HEK293 (cell line): ENCODE data around the gene PRUNE2.

Experiments used
- CTCF ChIA-PET: fragments of 350-600 bp; formaldehyde crosslinking; extraction: SDS; loops from one replicate; lab custom pipeline; 2021; ENCODE audit warnings: antibody characterized with exemption; lab: Yijun Ruan, JAX
- POLR2A ChIA-PET: fragments of 300-600 bp; formaldehyde crosslinking; extraction: SDS; loops from one replicate; lab custom pipeline; 2020; ENCODE audit warnings: antibody characterized with exemption, inconsistent platforms; lab: Yijun Ruan, JAX
- H3K27ac ChIP-seq: fragments of 200-500 bp; sonication (Bioruptor generic); 2 replicates; pipeline ENCODE4 v1.5.1; 2014; ENCODE audit warnings: low read depth, low read length, control low read depth, inconsistent platforms; ENCODE audit errors: extremely low read depth
- H3K36me3 ChIP-seq, 2 experiments: fragments of 200-500 bp in 1 of 2; sonication (Bioruptor generic) in 1 of 2; 1 replicate in 1 of 2; 2 replicates in 1 of 2; pipeline ENCODE4 v1.5.1; 2014 to 2017; ENCODE audit warnings: inconsistent platforms in 2 of 2, low read length in 2 of 2; ENCODE audit not compliant: control insufficient read depth in 2 of 2, insufficient read depth in 1 of 2
- H3K4me1 ChIP-seq: fragments of 200-500 bp; sonication (Bioruptor generic); 2 replicates; pipeline ENCODE4 v1.5.1; 2014; ENCODE audit warnings: mild to moderate bottlenecking, low read length, inconsistent platforms; ENCODE audit not compliant: control insufficient read depth, insufficient read depth
- H3K4me3 ChIP-seq: 2 replicates; pipeline ENCODE4 v1.5.1; 2011; ENCODE audit warnings: low read depth, mild to moderate bottlenecking, control low read depth, low read length, moderate library complexity
- H3K9me3 ChIP-seq: fragments of 200-500 bp; sonication (Bioruptor generic); 2 replicates; pipeline ENCODE4 v1.5.1; 2014; ENCODE audit warnings: low read depth, low read length, inconsistent platforms; ENCODE audit not compliant: control insufficient read depth, insufficient read depth
- INSM2 ChIP-seq: fragments of 450-650 bp; formaldehyde crosslinking; IDR thresholded peaks from 2 replicates; pipeline ENCODE4 v1.5.1; 2016; ENCODE audit warnings: missing biosample characterization, missing genetic modification characterization
- MZF1 ChIP-seq: fragments of 450-650 bp; formaldehyde crosslinking; IDR thresholded peaks from 2 replicates; pipeline ENCODE4 v1.5.1; 2017; ENCODE audit warnings: missing biosample characterization, missing genetic modification characterization, borderline replicate concordance
- PATZ1 ChIP-seq: fragments of 450-650 bp; formaldehyde crosslinking; IDR thresholded peaks from 2 replicates; pipeline ENCODE4 v1.5.1; 2016; ENCODE audit warnings: missing biosample characterization, missing genetic modification characterization
- SCRT1 ChIP-seq: fragments of 450-650 bp; formaldehyde crosslinking; IDR thresholded peaks from 2 replicates; pipeline ENCODE4 v1.5.1; 2016; ENCODE audit warnings: missing biosample characterization, missing genetic modification characterization, borderline replicate concordance
- ZBTB1 ChIP-seq: fragments of 450-650 bp; formaldehyde crosslinking; IDR thresholded peaks from 2 replicates; pipeline ENCODE4 v1.5.1; 2016; ENCODE audit warnings: missing biosample characterization, missing genetic modification characterization
- ZNF112 ChIP-seq: fragments of 450-650 bp; formaldehyde crosslinking; IDR thresholded peaks from 2 replicates; pipeline ENCODE4 v1.5.0; 2017; ENCODE audit warnings: missing biosample characterization, missing genetic modification characterization
- ZNF16 ChIP-seq: fragments of 450-650 bp; formaldehyde crosslinking; IDR thresholded peaks from 2 replicates; pipeline ENCODE4 v1.5.1; 2016; ENCODE audit warnings: low read depth, missing biosample characterization, missing genetic modification characterization
- ZNF2 ChIP-seq: fragments of 450-650 bp; formaldehyde crosslinking; IDR thresholded peaks from 2 replicates; pipeline ENCODE4 v1.5.1; 2016; ENCODE audit warnings: missing biosample characterization, missing genetic modification characterization
- ZNF394 ChIP-seq: fragments of 450-650 bp; formaldehyde crosslinking; IDR thresholded peaks from 2 replicates; pipeline ENCODE4 v1.5.1; 2016; ENCODE audit warnings: missing biosample characterization, missing genetic modification characterization, mild to moderate bottlenecking, moderate library complexity, borderline replicate concordance
- ZNF626 ChIP-seq: fragments of 450-650 bp; sonication (Bioruptor Pico); formaldehyde crosslinking; IDR thresholded peaks from 2 replicates; pipeline ENCODE4 v1.5.1; 2018; ENCODE audit warnings: missing biosample characterization, missing genetic modification characterization, inconsistent platforms
- ZNF654 ChIP-seq: fragments of 450-650 bp; formaldehyde crosslinking; IDR thresholded peaks from 2 replicates; pipeline ENCODE4 v1.5.1; 2016; ENCODE audit warnings: low read depth, missing biosample characterization, missing genetic modification characterization
- ZNF660 ChIP-seq: fragments of 450-650 bp; IDR thresholded peaks from 2 replicates; pipeline ENCODE4 v1.5.1; 2018; ENCODE audit warnings: missing biosample characterization, mild to moderate bottlenecking, missing genetic modification characterization
- ZNF670 ChIP-seq: fragments of 450-650 bp; formaldehyde crosslinking; IDR thresholded peaks from 2 replicates; pipeline ENCODE4 v1.5.1; 2016; ENCODE audit warnings: missing biosample characterization, missing genetic modification characterization, low read depth
- ZNF837 ChIP-seq: fragments of 450-650 bp; formaldehyde crosslinking; IDR thresholded peaks from 2 replicates; pipeline ENCODE4 v1.5.1; 2016; ENCODE audit warnings: missing biosample characterization, missing genetic modification characterization
- ZNF843 ChIP-seq: fragments of 450-650 bp; formaldehyde crosslinking; IDR thresholded peaks from 2 replicates; pipeline ENCODE4 v1.5.1; 2016; ENCODE audit warnings: missing biosample characterization, missing genetic modification characterization
- ZSCAN30 ChIP-seq: fragments of 450-650 bp; IDR thresholded peaks from 2 replicates; pipeline ENCODE4 v1.5.1; 2018; ENCODE audit warnings: missing biosample characterization, mild to moderate bottlenecking, missing genetic modification characterization, moderate library complexity
- TF ChIP-seq, protein P1 (sequence below): fragments of 450-650 bp; formaldehyde crosslinking; IDR thresholded peaks from 2 replicates; pipeline ENCODE4 v1.5.1; 2017; ENCODE audit warnings: missing biosample characterization, missing genetic modification characterization
- TF ChIP-seq, protein P2 (sequence below): fragments of 450-650 bp; formaldehyde crosslinking; IDR thresholded peaks from 2 replicates; pipeline ENCODE4 v1.5.1; 2016; ENCODE audit warnings: missing biosample characterization, missing genetic modification characterization
- TF ChIP-seq, protein P3 (sequence below): fragments of 450-650 bp; formaldehyde crosslinking; IDR thresholded peaks from 2 replicates; pipeline ENCODE4 v1.5.1; 2016; ENCODE audit warnings: missing biosample characterization, missing genetic modification characterization
- TF ChIP-seq, protein P4 (sequence below): fragments of 450-650 bp; formaldehyde crosslinking; IDR thresholded peaks from 2 replicates; pipeline ENCODE4 v1.5.1; 2016; ENCODE audit warnings: missing biosample characterization, missing genetic modification characterization

PRUNE2 gene

GRCh38 chr9:76810377-76810957 lies 95.4 kb downstream of the PRUNE2 start:
- H3K4me1 ChIP-seq, result no peaks in the 10 kb centered on the region
- H3K4me3 ChIP-seq, result no peak overlapping the region
- CTCF ChIA-PET, result interaction anchor here (0.5 to 9.1 kb wide), 32 partner anchors 9 to 361 kb away, joined by 3 to 92 read pairs (median 4); no protein-coding TSS in a partner anchor
- H3K27ac ChIP-seq, result no peak overlapping the region
- no peaks in the 10 kb centered on the region for H3K9me3 ChIP-seq
- H3K36me3 ChIP-seq, result no peaks in the 10 kb centered on the region
- POLR2A ChIA-PET, result no interaction called here
- TF ChIP-seq ZNF626, result no peak
- TF ChIP-seq INSM2, result no peak
- TF ChIP-seq, protein P1, sequence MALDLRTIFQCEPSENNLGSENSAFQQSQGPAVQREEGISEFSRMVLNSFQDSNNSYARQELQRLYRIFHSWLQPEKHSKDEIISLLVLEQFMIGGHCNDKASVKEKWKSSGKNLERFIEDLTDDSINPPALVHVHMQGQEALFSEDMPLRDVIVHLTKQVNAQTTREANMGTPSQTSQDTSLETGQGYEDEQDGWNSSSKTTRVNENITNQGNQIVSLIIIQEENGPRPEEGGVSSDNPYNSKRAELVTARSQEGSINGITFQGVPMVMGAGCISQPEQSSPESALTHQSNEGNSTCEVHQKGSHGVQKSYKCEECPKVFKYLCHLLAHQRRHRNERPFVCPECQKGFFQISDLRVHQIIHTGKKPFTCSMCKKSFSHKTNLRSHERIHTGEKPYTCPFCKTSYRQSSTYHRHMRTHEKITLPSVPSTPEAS (tag by site-specific recombination), result no peak
- TF ChIP-seq SCRT1 (tag by site-specific recombination), result 0 out of 2 replicates have a peak, but pooled peaks have one; percentile 9
- TF ChIP-seq ZNF2 (tag by site-specific recombination), result 0 out of 2 replicates have a peak, but pooled peaks have one; percentile 51
- TF ChIP-seq PATZ1, result no peak
- no peak for TF ChIP-seq ZNF394 (tag by site-specific recombination)
- 0 out of 2 replicates have a peak, but pooled peaks have one; percentile 23 for TF ChIP-seq ZNF660 (tag by site-specific recombination)
- TF ChIP-seq, protein P2, sequence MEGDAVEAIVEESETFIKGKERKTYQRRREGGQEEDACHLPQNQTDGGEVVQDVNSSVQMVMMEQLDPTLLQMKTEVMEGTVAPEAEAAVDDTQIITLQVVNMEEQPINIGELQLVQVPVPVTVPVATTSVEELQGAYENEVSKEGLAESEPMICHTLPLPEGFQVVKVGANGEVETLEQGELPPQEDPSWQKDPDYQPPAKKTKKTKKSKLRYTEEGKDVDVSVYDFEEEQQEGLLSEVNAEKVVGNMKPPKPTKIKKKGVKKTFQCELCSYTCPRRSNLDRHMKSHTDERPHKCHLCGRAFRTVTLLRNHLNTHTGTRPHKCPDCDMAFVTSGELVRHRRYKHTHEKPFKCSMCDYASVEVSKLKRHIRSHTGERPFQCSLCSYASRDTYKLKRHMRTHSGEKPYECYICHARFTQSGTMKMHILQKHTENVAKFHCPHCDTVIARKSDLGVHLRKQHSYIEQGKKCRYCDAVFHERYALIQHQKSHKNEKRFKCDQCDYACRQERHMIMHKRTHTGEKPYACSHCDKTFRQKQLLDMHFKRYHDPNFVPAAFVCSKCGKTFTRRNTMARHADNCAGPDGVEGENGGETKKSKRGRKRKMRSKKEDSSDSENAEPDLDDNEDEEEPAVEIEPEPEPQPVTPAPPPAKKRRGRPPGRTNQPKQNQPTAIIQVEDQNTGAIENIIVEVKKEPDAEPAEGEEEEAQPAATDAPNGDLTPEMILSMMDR (tag by site-specific recombination), result peak; percentile 33; the same call in 1 of the 2 replicates
- TF ChIP-seq ZNF654 (tag by site-specific recombination), result peak; percentile 92
- TF ChIP-seq ZBTB1 (tag by site-specific recombination), result no peak
- 0 out of 2 replicates have a peak, but pooled peaks have one; percentile 12 for TF ChIP-seq ZSCAN30 (tag by site-specific recombination)
- TF ChIP-seq, all 188 proteins: peak for 6

DNA sequence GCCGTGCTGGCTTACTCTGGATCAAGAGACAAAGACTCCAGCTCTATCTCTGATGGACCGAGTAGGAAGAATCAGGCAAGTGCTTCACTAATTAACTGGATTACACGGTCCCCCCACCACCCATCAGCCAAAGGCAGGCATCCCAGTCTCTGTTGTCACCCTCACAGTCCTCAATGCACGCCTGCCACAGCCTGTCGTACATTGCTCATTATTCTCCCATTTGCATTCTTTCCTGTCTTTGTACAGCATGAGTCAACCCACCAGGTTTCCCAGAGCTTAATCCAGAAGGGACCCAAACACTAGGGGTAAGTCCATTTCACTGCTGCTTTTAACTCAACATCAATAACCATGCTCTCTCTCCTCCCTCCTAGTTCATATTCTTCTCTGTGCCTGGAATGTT lies 97.3 kb downstream of the PRUNE2 start:
- Histone ChIP-seq H3K36me3 (no peaks in the 10 kb centered on the region), H3K27ac (no peak overlapping the region), H3K4me1 (no peaks in the 10 kb centered on the region), H3K9me3 (no peaks in the 10 kb centered on the region), H3K4me3 (no peak overlapping the region)
- ChIA-PET CTCF (interaction anchor here (0.6 to 9.1 kb wide), 9 partner anchors 114 to 354 kb away, joined by 3 to 92 read pairs (median 6); no protein-coding TSS in a partner anchor), POLR2A (no interaction called here)
- TF ChIP-seq ZNF626 (no peak), MZF1 (tag by site-specific recombination) (no peak), ZNF112 (tag by site-specific recombination) (no peak), ZNF837 (tag by site-specific recombination) (no peak), ZNF670 (tag by site-specific recombination) (no peak), ZNF16 (tag by site-specific recombination) (no peak), ZNF2 (tag by site-specific recombination) (no peak), ZNF843 (tag by site-specific recombination) (no peak)
- TF ChIP-seq, protein P3, sequence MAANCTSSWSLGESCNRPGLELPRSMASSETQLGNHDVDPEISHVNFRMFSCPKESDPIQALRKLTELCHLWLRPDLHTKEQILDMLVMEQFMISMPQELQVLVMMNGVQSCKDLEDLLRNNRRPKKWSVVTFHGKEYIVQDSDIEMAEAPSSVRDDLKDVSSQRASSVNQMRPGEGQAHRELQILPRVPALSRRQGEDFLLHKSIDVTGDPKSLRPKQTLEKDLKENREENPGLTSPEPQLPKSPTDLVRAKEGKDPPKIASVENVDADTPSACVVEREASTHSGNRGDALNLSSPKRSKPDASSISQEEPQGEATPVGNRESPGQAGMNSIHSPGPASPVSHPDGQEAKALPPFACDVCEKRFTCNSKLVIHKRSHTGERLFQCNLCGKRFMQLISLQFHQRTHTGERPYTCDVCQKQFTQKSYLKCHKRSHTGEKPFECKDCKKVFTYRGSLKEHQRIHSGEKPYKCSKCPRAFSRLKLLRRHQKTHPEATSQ (tag by site-specific recombination), result no peak
- TF ChIP-seq, protein P2 (tag by site-specific recombination), result no peak
- TF ChIP-seq, protein P4, sequence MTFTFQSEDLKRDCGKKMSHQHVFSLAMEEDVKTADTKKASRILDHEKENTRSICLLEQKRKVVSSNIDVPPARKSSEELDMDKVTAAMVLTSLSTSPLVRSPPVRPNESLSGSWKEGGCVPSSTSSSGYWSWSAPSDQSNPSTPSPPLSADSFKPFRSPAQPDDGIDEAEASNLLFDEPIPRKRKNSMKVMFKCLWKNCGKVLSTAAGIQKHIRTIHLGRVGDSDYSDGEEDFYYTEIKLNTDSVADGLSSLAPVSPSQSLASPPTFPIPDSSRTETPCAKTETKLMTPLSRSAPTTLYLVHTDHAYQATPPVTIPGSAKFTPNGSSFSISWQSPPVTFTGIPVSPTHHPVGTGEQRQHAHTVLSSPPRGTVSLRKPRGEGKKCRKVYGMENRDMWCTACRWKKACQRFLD (tag by site-specific recombination), result no peak
